IPS-18a (cell line): ENCODE data around the gene TMEM223.
"Not testable (repeated sequence)": the region's sequence is repeated elsewhere in the genome, so short reads cannot be mapped to it uniquely, and the experiment has no call there.

Source experiments
- H3K27ac ChIP-seq: one replicate; pipeline ENCODE4 v1.5.1; 2013; ENCODE audit warnings: low read length
- H3K27me3 ChIP-seq: one replicate; pipeline ENCODE4 v1.6.1; 2013; ENCODE audit warnings: mild to moderate bottlenecking, low read length; ENCODE audit not compliant: control insufficient read depth, insufficient read depth
- H3K36me3 ChIP-seq: one replicate; pipeline ENCODE4 v1.6.1; 2013; ENCODE audit warnings: low read depth, low read length; ENCODE audit not compliant: control insufficient read depth
- H3K4me1 ChIP-seq: one replicate; pipeline ENCODE4 v1.6.1; 2013; ENCODE audit warnings: low read depth, low read length; ENCODE audit not compliant: control insufficient read depth
- H3K4me3 ChIP-seq: one replicate; pipeline ENCODE4 v1.5.1; 2013; ENCODE audit warnings: low read length
- H3K9ac ChIP-seq: one replicate; pipeline ENCODE4 v1.6.1; 2013; ENCODE audit warnings: mild to moderate bottlenecking, low read length, moderate library complexity
- H3K9me3 ChIP-seq: one replicate; pipeline ENCODE4 v1.6.1; 2013; ENCODE audit warnings: low read depth, low read length; ENCODE audit not compliant: control insufficient read depth

Gene TMEM223, protein sequence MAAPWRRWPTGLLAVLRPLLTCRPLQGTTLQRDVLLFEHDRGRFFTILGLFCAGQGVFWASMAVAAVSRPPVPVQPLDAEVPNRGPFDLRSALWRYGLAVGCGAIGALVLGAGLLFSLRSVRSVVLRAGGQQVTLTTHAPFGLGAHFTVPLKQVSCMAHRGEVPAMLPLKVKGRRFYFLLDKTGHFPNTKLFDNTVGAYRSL

DNA sequence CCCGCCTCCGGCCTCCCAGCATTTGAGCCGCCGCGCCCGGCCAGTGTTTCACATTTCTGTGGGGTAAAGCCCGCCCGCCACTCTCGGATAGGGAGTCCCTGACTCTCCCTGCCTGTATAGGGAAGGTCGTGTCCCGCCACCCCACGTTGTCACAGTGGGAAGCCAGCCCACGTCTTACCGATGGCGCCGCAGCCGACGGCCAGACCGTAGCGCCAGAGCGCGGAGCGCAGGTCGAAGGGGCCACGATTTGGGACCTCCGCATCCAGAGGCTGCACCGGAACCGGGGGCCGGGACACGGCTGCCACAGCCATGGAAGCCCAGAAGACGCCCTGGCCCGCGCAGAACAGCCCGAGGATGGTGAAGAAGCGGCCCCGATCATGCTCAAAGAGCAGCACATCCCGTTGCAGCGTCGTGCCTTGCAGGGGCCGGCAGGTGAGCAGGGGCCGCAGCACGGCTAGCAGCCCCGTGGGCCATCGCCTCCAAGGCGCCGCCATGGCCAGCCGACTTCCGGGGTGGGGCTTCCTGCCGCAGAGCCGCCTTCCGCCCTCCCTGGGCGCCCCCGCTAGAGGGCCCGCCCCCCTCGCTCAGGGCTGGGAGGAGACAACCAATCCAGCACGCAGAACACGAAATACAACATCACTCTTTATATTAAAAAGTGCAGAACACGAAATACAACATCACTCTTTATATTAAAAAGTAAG is at the start of gene TMEM223:
TMEM223 (minus strand) TSS at position 506 of the 701 bp plus-strand sequence; CDS start at position 494, 12 bp downstream.
- peak within 1 kb of the TSS; percentile 84 for H3K9ac ChIP-seq
- H3K9me3 ChIP-seq: no peaks in the 10 kb centered on the region
- peak within 1 kb of the TSS; percentile 90 for H3K4me3 ChIP-seq
- H3K36me3 ChIP-seq: peaks cover 44% of the 10 kb centered on the region
- H3K27me3 ChIP-seq: no peaks in the 10 kb centered on the region
- H3K4me1 ChIP-seq: peaks cover 8% of the 10 kb centered on the region
- peak within 1 kb of the TSS; percentile 51 for H3K27ac ChIP-seq

DNA sequence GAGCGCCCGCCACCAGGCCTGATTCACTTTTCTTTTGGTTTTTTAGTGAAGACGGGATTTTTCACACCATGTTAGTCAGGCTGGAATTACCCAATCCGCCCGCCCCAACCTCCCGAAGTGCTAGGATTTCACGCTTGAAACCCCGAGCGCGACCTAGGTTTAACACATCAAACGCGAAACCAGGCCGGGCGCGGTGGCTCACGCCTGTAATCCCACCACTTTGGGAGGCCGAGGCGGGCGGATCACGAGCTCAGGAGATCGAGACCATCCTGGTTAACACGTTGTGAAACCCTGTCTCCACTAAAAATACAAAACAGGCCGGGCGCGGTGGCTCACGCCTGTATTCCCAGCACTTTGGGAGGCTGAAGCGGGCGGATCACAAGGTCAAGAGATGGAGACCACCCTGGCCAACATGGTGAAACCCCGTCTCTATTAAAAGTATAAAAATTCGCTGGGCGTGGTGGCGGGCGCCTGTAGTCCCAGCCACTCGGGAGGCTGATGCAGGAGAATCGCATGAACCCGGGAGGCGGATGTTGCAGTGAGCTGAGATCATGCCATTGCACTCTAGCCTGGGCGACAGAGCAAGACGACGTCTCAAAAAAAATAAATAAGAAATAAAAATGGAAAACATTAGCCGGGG is 49.0 kb upstream of the TMEM223 start:
- not testable (repeated sequence) for H3K9me3 ChIP-seq, H3K27me3 ChIP-seq, H3K4me1 ChIP-seq
- Histone ChIP-seq H3K9ac (peak overlapping the region; percentile 77), H3K36me3 (peaks cover 10% of the 10 kb centered on the region), H3K27ac (peak overlapping the region; percentile 83), H3K4me3 (peak overlapping the region; percentile 77)

DNA sequence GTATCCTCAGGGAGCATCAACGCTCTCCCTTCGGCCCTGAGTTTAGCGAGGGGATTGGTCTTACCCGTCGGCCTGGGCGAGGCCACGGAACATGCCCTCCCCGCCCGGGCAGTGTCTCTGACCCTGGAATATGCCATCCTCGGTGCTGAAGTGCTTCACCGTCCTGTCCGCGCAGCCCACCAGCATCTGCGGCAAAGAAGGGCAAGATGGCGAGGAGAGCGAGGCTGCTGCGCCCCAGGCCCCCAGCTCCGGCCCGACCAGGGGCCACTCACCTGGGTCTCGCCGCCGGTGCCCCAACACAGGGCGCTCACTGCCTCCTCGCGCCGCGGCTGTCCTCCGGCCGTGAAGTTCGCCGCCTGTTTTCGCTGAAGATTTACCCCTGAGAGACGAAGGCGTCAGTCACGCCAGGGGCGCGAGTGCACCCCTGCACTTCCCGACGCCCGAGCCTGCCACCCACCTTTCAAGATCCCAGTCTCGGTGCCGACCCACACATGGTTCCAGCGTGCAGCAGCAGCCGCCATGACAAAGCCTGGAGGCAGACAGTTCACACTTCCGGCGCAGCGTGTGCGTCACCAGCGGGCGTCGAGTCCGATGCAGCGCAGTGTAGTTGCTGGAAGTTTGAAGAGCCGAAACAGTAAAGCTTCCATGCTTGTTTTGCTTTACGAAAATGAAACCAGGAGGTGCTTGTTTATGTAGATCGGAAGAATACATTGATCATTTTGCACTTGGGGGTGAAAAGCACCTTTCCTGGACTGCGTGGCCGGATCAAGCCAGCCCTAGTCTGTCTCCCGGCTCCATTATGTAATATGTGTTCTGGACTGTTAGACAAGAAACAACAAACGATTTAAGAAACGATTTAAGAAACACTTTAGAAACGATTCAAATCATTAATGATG is 47.5 kb upstream of the TMEM223 start, which contains the start of gene WDR74:
WDR74 (minus strand) TSS at position 541 of the 896 bp plus-strand sequence; CDS start at position 521, 20 bp downstream.
- Histone ChIP-seq H3K4me3 (peak within 1 kb of the TSS; percentile 77), H3K9me3 (no peaks in the 10 kb centered on the region), H3K4me1 (peaks cover 9% of the 10 kb centered on the region), H3K27me3 (no peaks in the 10 kb centered on the region), H3K36me3 (peaks cover 26% of the 10 kb centered on the region), H3K9ac (peak within 1 kb of the TSS; percentile 77), H3K27ac (peak within 1 kb of the TSS; percentile 97)

DNA sequence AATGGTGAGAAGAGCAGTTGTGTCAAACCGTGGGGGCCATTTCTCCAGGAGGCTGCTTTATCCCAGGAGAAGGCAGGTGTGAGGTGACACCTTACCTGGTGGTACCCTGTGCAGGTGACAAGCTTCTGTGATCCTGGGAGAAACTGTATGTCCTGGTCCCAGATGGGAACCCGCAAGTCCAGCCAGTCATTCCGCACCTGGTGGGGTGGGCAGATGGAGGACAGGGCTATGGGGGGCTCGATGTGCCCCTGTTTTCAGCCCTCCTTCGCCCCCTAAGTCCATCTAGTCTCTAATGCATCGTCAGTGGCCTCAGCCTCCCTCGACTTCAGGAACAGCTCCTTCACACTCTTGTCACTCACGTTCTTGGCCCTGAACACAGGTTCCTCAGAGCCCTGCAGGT is 43.5 kb upstream of the TMEM223 start:
- Histone ChIP-seq H3K4me1 (peaks cover 5% of the 10 kb centered on the region), H3K27ac (no peak overlapping the region), H3K27me3 (no peaks in the 10 kb centered on the region), H3K36me3 (peaks cover 35% of the 10 kb centered on the region), H3K9me3 (no peaks in the 10 kb centered on the region), H3K4me3 (no peak overlapping the region), H3K9ac (no peak overlapping the region)

DNA sequence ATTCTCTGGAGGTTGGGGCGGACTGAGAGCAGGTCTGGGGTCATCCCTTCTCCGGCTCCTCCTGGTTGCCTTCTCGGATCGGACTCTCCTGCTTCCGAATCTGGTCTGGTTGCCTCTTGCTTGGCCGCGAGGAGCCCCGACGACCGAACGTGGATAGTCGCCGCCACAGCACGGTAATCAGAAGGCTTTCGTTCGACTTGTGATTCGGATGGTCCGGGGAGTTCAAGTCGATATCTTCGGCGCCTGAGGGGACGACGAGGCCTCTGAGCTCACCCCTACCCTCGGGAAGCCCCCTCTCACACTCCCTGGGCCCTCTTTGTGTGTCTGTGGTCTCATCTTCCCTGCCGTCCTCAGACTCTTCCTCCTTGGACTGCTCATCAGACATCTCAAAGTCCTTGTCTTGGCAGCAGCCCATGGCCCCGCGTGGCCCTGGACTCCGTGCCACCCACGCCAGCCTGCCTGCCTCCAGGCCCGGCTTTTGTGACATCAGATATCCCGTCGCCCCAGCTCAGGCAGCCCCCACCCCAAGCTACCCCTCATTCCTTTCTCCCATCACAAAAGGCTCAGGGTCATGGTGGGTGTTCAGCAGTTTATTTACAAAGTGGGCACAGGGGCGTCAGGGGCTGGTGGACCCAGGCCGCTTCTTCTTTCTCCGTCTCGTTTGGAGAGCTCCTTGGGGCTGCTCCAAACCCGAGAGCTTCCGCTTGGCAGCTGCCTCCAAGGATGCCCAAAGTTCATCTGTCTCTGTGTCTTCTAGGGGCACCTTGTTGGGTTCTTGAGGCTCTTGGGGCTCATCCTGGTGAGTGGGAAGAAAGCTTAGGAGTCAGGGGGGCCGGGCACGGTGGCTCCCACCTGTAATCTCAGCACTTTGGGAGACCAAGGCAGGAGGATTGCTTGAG is 40.8 kb upstream of the TMEM223 start, which contains the start of gene TEX54:
TEX54 (minus strand) TSS at position 506 of the 899 bp plus-strand sequence.
- no peaks in the 10 kb centered on the region for H3K9me3 ChIP-seq
- H3K4me1 ChIP-seq: peaks cover 6% of the 10 kb centered on the region
- peak within 1 kb of the TSS; percentile 69 for H3K9ac ChIP-seq
- H3K27ac ChIP-seq: peak within 1 kb of the TSS; percentile 56
- H3K27me3 ChIP-seq: no peaks in the 10 kb centered on the region
- H3K36me3 ChIP-seq: peaks cover 33% of the 10 kb centered on the region
- H3K4me3 ChIP-seq: peak within 1 kb of the TSS; percentile 81

DNA sequence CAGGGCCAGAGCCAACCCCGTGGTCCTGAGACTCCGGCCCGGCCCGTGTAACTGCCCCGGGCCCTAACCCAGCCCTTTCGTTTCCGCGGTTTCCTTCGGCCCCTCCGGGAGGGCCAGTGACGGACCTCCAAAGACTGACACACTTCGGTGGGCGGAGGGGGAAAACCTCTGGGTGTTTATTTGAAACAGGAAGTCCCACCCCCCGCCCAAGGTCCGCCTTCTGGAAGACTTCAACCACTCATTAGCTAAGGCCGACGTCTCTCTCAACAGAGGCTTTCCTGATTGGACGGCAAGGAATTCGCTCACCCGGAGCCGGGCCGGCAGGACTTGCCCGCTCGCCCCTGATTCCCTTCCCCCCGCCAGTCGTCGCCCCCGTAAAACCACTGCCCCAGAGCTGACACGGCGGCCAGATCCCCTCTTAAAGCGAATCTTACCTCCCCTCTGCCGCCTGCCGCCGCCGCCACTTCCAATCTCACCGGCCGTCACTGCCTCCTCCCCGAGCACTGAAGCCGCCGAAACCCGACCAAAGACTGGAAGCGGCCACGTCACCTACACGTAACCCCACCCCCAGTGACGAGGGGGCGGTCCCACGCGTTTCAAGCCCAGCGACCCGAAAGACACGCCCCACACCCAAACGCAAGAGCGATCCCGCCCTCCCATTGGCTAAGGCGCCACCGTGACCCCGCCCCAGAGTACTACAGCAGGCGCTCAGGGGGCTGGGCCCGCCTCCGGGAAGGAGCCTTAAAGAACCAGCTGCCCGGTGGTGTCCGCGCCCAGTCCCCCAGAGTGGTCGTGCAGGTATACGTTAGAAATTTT is 39.9 kb upstream of the TMEM223 start, which contains the start of gene STX5:
STX5 (minus strand) TSS at position 532 of the 816 bp plus-strand sequence. CDS start 808 bp downstream, outside the sequence.
- H3K36me3 ChIP-seq: peaks cover 40% of the 10 kb centered on the region
- peak within 1 kb of the TSS; percentile 81 for H3K4me3 ChIP-seq
- H3K9me3 ChIP-seq: no peaks in the 10 kb centered on the region
- H3K27me3 ChIP-seq: no peaks in the 10 kb centered on the region
- H3K9ac ChIP-seq: peak within 1 kb of the TSS; percentile 69
- peaks cover 6% of the 10 kb centered on the region for H3K4me1 ChIP-seq
- peak within 1 kb of the TSS; percentile 58 for H3K27ac ChIP-seq

DNA sequence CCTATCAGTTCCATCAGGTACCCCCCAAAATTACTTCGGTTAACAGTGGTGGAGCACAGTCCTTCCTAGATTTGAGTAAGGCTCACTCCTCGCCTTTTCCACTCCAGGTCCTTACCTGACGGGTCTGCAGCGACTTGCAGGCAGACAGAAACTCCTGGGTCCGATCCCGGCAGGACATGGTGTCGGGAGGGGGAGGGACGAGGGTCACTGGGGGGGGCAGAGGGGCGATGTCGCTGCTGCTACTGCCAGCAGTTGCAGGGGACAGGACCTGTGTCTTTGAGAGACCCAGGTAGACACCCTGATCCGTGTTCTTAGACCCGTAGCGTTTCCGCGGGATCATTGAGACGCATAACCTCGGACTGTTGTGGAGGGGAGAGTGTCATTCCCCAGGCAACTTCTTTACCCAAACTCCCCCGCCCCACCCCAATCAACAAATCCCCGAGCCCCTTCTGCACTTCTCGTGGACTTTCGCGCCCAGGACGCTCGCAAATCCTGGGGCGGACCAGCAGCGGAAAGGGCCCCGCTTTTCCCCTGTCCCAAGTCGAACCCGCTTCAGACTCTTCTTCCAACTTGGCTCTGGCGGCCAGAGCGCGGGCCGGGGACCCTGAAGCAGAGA is 39.2 kb upstream of the TMEM223 start:
- no peaks in the 10 kb centered on the region for H3K9me3 ChIP-seq
- peak overlapping the region; percentile 58 for H3K27ac ChIP-seq
- no peaks in the 10 kb centered on the region for H3K27me3 ChIP-seq
- H3K9ac ChIP-seq: peak overlapping the region; percentile 69
- peak overlapping the region; percentile 81 for H3K4me3 ChIP-seq
- peaks cover 6% of the 10 kb centered on the region for H3K4me1 ChIP-seq
- H3K36me3 ChIP-seq: peaks cover 35% of the 10 kb centered on the region

DNA sequence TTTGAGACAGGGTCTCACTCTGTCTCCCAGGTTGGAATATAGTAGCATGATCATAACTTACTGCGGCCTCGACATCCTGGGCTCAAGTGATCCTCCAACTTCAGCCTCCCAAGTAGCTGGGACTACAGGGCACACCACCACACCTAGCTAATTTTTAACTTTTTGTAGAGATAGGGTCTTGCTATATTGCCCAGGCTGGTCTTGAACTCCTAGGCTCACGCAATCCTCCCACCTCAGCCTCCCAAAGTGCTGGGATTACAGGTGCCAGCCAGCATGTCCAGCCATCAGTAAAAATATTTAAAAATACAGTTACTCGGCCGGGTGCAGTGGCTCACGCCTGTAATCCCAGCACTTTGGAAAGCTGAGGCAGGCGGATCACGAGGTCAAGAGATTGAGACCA is 36.3 kb upstream of the TMEM223 start:
- not testable (repeated sequence) for H3K4me1 ChIP-seq, H3K27ac ChIP-seq, H3K4me3 ChIP-seq, H3K9me3 ChIP-seq, H3K27me3 ChIP-seq, H3K9ac ChIP-seq
- H3K36me3 ChIP-seq: peaks cover 33% of the 10 kb centered on the region

DNA sequence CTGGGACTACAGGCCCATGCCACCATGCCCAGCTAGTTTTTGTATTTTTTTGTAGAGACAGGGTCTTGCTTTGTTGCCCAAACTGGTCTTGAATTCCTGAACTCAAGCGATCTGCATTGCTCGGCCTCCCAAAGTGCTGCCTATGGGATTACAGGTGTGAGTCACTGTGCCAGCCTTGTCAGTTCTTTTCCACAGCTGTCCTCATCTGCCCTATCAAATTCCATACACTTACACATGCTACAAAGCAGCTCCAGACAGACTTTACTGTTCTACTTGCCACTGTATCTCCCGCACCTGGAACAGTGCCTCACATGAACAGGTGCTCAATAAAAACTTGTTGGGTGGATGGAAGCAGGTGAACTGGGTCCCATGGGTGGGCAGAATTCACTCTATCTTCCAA is 31.9 kb upstream of the TMEM223 start:
- Histone ChIP-seq H3K4me1 (no peaks in the 10 kb centered on the region), H3K27ac (no peak overlapping the region), H3K36me3 (peaks cover 51% of the 10 kb centered on the region), H3K4me3 (no peak overlapping the region), H3K27me3 (no peaks in the 10 kb centered on the region), H3K9ac (no peak overlapping the region), H3K9me3 (no peaks in the 10 kb centered on the region)
